HG03196 (cell line): ENCODE results near the gene MPPED1.

Experiments
- ATAC-seq: cut with Tn5 transposase; IDR thresholded peaks from one replicate; pipeline ENCODE4 v1.9.1; 2021; ENCODE audit not compliant: unreplicated experiment

The MPPED1 gene

GRCh38 chr22:43514476-43515157 is 102.8 kb downstream of the MPPED1 start:
- no peak for ATAC-seq

DNA sequence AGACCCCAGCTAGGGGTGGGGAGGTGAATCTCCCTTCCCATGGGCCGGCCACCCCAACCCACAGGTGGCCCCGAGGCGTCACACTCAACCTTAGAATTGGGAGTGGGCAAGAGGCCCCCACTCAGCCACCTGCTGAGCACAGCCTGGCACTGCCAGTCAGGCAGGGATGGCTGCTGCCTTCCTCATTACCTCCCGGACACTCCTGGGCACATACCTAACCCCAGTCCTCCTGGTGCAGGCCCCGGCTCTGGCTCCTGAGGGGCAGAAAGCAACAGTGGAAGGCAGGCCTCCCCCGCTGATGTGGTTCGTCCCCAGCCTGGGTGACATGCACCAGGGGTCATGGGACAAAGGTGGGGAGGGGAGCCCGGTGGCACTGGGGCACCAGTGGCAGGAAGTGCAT is 103.6 kb downstream of the MPPED1 start:
- ATAC-seq = no peak

DNA sequence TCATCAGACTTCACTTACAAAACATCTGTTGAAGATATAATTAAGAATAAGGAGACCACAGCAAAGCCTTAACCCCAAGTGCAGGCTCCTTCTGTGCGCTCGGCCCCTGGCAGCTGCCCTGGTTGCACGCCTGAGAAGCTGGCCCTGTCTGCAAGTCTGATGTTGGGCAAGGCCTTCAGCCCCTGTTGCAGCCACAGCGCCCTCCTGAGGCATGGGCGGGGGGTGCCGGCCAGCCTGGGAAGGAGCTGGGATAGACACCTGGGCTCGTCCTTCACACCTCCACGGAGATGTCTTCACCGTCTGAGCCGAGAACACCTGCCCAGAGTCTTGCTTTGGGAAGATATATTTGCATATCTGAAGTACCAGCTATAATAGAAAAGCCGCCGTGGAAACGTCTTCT is 104.1 kb downstream of the MPPED1 start:
- ATAC-seq = no peak

- ATAC-seq = no peak
Measured at GRCh38 chr22:43516386-43516785, 104.6 kb downstream of the MPPED1 start.

- ATAC-seq = no peak
Measured at GRCh38 chr22:43516996-43517635, 105.3 kb downstream of the MPPED1 start.

- no peak for ATAC-seq
Measured at GRCh38 chr22:43520632-43521039, 108.8 kb downstream of the MPPED1 start.

- ATAC-seq = no peak
Measured at GRCh38 chr22:43521716-43522115, 109.9 kb downstream of the MPPED1 start.

DNA sequence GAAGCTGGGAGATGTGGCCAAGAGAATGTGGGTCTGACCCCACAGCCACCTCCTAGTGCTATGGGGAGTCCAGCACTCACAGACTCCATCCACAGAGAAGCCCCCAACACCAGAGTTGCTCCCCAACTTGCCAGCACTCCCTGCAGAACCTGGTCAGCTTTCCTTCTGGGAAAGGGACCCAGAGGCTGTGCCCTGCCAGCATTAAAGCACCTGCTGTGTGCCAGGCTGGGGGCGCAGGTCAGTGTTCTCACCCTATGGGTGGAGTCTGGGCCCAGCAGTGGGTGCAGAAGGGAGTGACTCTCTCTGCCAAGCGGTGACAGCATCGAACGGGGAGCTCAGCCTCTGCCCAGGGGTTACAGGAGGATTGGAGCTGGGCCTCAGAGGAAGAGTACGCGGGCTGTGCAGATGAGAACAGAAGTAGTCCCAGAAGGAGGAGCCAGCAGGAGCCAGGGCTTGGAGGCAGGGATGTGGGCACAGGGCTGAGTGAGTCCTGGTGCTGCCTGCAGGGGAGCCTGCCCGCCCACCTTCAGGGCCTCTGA is 114.4 kb downstream of the MPPED1 start:
- ATAC-seq = no peak

DNA sequence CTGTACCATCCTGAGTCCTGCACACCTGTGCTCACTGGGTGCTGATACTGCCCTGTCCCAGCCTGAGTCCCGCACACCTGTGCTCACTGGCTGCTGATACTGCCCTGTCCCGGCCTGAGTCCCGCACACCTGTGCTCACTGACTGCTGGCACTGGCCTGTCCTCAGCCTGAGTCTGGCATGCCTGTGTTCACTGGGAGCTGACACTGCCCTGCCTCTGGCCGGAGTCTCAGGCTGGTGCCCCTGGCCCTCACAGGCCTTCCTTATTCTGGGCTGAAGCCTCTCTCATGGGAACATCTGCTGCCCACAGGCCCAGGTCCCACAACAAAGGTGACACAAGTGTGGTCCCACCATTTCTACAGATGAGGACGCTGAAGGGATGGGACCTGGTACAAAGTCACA is 115.1 kb downstream of the MPPED1 start:
- no peak for ATAC-seq

GRCh38 chr22:43528601-43529360 is 117.0 kb downstream of the MPPED1 start:
- ATAC-seq = no peak

- no peak for ATAC-seq
Measured at GRCh38 chr22:43529461-43529860, 117.6 kb downstream of the MPPED1 start.

- ATAC-seq = no peak
Measured at GRCh38 chr22:43529934-43530333, 118.1 kb downstream of the MPPED1 start.

DNA sequence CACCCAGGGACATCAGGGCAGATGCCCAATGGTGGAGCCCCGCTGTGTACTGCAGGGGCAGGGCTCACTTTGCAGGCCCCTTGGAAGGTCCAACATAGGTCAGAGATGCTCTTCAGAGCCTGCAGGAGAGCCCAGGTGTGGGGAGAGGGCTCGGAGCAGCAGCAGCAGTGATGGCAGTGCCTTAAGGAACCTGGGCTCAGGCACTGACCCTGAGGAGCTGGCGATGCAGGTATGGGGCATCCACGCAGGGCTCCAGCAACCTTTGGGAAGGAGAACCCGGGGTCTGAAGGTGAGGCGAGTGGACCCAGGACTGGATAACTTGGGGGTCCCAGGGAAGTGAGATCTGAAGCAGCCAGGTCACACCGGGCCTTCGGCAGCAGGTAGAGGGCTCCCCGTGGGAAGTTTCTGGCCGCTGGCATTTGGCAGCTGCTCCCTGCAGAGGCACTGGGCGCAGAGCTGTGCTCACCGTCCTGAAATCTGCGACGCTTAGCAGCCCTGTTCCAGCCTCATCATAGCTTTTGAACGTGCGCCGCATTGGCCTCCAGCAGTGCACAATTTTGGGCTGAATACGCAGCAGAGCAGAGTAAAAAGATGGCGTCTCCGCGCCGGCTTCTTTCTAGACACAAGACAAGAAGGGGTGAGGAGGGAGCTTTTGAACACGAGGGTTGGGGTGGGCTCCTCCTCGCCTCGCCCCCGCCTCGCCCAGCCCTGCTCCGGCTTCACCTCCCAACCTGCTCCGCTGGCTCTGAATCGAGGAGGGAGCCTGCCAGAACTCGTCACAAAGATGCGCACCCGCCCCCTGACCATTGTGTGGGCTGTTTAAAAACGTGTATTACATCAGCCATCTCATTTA is 118.8 kb downstream of the MPPED1 start:
- no peak for ATAC-seq

DNA sequence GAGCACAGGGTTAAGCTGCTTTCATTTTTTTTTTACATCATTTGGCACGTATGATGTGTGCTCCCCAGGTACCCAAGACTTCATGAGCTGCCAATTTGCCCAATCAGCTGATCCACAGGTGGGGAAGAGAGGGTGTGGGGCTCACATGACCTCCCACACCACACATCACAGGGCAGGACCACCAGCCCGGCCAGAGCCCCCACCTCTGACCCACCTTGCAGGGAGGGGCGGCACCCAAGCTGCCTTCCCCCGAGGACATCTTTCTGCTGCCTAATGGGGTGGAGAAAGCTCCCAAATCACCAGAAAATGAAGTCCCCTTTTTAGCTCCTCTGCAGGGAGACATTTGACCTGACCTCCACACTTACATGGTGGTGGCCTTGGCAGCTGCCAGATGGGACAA is 119.8 kb downstream of the MPPED1 start:
- no peak for ATAC-seq

- no peak for ATAC-seq
Measured at GRCh38 chr22:43532301-43533155, 120.7 kb downstream of the MPPED1 start.

GRCh38 chr22:43533156-43533530 is 121.3 kb downstream of the MPPED1 start:
- ATAC-seq = no peak

GRCh38 chr22:43533656-43534428 is 122.0 kb downstream of the MPPED1 start:
- ATAC-seq = no peak

GRCh38 chr22:43534916-43535315 is 123.1 kb downstream of the MPPED1 start:
- no peak for ATAC-seq

DNA sequence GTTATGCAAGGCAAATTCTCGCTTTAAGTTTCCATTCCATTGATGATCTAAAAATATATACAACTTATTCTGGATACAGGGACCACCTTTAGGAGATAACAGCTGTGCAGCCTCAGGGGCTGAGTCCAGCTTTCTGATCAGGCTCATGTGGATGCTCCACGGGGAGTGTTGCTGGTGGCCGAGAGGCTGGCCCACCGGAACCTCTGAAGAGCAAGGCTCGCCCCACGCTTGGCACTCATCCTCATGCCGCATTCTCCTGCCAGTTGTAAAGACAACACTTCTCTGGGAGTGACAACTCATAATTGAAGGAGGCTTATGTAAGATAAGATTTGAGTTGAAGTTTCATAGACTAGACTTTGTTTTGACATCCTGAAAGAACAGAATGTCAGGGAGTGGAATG is 123.5 kb downstream of the MPPED1 start:
- ATAC-seq = no peak
